Ovary (tissue), 3 donors: ENCODE measurements around the gene PARN.

Experiments used
- EP300 ChIP-seq: sonication (generic); formaldehyde crosslinking; IDR thresholded peaks from one replicate; pipeline ENCODE4 v1.6.1; 2017; ENCODE audit warnings: antibody characterized with exemption
- POLR2A ChIP-seq: fragments of 450-650 bp; IDR thresholded peaks from one replicate; pipeline ENCODE4 v1.6.1; 2017; ENCODE audit warnings: antibody characterized with exemption, mild to moderate bottlenecking, moderate library complexity
- TF ChIP-seq, protein P1 (sequence below), 3 donors: fragments of 450-650 bp in 2 of 3; fragments of 200-600 bp in 1 of 3; IDR thresholded peaks; one replicate each; pipeline versions ENCODE4 v1.5.1 to v1.8.0; 2016 to 2022; ENCODE audit warnings: antibody characterized with exemption in 3 of 3, mild to moderate bottlenecking in 1 of 3
- donor health status: DM: no; HTN: no; CAD: no.

DNA sequence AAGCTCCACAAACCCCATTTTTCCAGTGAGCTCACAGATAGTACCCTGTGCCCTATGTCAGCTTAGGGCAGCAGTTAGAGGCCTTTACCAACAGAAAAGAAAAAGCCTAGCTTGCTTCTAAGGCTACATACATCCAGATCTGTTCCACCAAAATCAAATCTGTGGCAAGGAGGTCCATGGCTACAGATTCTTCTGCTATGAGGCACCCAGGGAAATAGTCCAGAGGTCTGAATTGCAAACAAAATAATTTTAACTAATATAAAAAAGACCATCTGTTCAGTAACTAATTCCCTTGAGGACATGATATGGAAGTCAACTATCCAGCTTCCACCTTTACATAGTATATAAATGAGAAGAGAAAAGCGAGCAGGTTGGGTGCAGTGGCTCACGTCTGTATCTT, 129.3 kb downstream of the PARN start:
- TF ChIP-seq, protein P1, sequence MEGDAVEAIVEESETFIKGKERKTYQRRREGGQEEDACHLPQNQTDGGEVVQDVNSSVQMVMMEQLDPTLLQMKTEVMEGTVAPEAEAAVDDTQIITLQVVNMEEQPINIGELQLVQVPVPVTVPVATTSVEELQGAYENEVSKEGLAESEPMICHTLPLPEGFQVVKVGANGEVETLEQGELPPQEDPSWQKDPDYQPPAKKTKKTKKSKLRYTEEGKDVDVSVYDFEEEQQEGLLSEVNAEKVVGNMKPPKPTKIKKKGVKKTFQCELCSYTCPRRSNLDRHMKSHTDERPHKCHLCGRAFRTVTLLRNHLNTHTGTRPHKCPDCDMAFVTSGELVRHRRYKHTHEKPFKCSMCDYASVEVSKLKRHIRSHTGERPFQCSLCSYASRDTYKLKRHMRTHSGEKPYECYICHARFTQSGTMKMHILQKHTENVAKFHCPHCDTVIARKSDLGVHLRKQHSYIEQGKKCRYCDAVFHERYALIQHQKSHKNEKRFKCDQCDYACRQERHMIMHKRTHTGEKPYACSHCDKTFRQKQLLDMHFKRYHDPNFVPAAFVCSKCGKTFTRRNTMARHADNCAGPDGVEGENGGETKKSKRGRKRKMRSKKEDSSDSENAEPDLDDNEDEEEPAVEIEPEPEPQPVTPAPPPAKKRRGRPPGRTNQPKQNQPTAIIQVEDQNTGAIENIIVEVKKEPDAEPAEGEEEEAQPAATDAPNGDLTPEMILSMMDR (IDR thresholded peaks at IDR 0.05), result no peak
- TF ChIP-seq POLR2A, result no peak
- TF ChIP-seq EP300, result no peak
